ENCODE data around the gene SFI1.
"Not testable (repeated sequence)": the region's sequence is repeated elsewhere in the genome, so short reads cannot be mapped to it uniquely, and the experiment has no call there.

Gene SFI1

DNA sequence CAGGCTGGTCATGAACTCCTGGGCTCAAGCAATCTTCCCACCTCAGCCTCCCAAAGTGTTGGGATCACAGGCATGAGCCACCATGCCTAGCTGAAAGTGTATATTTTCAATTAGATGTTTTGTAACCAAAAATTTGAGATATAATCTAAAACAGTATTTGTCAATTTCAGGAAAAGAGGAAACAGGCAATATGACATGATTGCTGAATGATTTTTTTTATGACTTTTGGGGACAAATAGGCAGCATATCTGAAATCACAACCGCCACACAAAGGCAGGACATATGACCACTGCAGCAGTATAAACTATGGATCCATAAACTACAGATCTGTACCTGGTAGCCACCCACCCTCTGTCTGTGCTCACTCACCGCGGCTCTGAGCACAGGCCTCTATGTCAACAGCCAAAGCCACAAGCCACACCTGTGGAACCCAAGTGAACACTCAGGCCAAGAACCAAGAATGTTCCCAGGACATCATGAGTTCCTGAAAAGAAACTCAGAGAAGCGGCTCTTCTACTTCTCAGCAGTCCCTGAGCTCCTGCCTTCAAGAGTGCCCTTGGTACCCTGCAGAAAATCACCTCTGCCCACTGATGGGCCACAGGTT, 143.2 kb downstream of the SFI1 start:
- DNase-seq: no peak

DNA sequence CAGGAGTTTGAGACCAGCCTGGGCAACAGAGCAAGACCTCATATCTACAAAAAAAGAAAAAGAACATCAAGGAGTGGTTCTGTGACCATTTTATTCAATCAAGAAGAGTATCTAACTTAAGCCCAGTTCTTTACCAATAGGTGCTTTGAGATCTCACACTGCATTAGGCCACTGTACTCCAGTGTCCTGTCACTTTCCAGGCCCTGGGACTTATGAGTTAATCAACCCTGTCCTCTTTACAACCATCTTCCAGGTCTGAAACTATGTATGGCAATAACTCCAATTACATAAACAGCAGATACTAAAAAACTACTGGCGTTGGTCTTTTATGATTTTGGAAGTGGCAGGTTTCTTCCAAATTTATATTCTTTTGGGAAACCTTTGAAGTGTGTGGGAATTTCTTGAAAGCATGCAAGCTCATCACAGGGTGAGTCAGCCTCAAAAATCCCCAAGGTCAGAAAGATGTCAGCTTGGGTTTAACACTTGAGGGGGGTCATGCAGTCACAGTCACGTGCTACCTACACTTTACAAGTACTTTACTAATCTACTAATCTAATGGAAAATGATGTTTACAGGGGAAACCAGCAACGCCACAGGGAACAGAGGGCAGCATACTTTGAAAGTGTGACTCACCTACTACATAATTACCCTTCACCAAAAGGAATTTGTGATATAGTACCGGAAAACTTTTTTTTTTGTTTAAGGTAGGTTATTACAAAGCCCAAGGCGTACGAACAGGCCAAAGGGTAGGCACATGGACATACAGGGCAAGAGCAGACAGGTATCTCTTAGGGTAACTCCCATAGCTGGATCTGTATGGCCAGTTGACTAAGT, 150.1 kb downstream of the SFI1 start:
- DNase-seq: no peak

DNA sequence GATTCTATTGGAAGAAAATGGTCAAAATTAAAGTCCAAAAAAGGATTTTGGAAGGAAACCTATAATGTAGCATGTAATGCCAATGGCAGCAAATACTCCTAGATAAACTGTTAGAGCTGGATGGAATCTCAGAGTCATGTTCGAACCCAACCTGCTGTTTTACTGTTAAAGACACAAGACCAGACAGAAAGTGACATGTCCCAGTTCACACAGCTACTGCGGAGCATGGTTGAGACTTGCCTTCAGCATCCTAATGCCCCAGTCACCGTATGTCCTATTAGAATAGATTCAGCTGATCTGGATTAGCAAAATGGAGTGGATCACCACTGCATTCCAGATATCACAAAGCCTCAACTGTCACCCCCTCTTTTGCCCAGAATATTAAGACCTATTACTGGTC, 150.7 kb downstream of the SFI1 start:
- DNase-seq: no peak

DNA sequence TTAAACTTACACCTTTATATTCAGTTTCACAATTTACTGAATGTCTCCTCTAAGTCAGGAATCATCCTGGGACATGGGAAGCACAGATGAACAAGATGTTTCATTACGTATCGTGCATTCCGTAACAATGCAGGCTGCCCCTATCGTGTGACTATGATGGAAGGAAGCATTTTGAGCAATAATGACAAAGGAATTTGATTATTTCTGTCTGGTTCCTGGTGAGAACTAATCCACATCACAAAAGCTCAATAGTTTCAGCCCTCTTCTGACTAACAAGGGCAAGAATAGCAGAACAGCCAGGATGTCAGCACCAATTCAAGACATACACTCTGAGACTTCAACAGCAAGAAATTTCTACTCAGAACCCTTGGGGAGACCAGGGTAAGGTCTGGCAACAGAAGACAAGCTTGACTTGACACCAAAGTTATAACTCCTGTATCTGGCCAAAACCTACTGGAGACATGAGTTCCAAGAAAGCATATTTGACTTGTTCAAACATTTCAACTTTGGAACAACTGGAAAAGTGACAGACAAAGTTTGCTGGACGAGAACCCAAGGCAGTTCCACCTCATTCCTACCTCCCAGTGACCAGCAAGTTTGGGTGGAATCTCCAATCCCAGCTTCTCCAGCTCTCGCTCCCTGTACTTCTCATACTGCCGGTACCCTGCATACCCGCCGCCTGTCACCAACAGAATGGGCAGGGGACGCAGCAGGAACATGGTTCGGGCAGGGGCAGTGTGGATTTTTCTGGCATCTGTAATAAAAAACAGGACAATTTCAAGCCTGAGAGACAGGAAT, 151.4 kb downstream of the SFI1 start:
- no peak for DNase-seq

DNA sequence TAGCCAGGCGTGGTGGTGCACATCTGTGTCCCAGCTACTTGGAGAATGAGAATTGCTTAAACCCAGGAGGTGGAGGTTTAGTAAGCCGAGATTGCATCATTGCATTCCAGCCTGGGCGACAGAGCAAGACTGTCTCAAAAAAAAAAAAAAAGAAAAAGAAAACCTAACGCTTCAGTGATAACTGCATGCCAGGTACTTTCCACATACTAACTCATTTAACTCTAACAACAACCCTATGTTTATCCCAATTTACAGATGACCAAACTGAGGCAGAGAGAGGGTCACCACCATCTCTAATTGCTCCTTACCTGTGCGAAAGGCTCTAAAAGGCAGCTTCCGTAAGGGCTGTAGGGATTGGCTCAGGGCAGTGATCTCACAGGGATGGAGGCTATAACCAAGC, 154.1 kb downstream of the SFI1 start:
- no peak for DNase-seq

DNA sequence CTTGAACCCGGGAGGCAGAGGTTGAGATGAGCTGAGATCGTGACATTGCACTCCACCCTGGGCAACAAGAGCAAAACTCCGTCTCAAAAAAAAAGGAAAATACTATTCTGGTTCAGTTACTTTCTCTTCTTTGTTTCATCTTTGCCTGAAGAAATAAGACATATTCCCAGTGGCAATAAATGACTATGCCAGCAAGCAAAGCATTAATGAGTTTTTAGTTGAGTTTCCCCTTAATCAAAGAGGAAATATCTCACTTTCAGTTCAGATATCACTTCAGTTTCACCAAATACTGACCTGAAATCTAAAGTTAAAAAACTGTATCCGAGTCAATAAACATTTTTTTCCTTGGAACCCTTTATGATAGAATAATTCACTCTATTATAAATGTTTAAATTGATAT, 155.3 kb downstream of the SFI1 start:
- no peak for DNase-seq

DNA sequence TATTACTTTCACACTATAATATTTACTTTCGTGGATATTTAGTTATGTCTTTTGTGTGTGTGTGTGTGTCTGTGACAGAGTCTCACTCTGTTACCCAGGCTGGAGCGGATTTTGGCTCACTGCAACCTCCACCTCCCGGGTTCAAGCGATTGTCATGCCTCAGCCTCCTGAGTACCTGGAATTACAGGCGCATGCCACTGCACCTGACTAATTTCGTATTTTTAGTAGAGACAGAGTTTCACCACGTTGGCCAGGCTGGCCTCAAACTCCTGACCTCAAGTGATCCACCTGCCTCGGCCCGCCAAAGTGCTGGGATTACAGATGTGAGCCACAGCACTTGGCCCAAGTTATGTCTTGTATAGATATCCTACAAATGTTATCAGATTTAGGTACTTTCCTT, 155.8 kb downstream of the SFI1 start:
- no peak for DNase-seq

DNA sequence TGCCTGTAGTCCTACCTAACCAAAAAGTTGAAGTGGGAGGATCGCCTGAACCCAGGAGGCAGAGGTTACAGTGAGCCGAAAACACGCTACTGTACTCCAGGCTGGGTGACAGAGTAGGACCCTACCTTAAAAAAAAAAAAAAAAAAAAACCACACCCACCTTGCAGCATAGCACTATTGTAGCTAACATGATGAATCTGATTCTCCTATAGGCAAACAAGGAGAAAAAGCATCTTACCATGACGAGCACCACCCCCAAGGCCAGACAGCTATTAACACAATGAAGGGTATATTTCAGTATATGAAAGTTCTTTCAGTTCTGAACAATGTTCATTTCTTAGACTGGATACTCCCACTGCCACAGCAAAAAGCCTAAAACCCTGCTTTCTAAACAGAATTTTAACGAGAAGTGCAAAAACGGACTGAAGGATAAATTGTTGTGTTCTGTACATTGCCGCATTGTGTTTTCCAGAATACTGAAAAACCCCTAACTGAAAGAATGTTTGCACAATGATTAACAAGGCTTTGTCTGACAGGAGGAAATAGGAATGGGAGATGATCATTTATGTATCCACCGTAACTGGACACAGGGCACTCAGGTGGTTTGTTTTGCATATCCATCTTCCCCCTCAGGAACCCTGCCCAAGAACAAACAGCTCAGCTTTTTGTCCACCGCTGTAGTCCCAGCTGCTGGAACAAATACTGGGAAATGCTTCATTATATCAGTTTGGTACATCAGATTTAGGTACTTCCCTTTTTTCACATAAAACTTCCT, 156.8 kb downstream of the SFI1 start:
- no peak for DNase-seq

DNA sequence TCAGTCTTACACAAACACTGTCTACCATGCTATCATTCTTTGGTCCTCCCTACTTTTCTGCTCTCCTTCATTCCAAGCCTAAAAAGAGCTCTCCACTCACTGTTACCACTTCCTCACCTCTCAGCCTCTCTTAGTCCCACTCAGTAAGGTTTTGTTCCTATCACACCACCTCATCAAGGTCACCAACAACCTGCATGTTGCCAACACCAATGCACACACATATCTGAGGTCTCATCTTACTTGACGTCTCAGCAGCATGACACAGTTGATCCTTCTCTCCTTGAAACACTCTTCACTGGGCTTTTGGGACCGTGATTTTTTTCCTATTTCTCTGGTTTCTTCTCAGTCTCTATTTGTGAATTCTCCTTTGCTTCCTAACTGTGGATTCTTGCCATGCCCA, 157.6 kb downstream of the SFI1 start:
- no peak for DNase-seq

DNA sequence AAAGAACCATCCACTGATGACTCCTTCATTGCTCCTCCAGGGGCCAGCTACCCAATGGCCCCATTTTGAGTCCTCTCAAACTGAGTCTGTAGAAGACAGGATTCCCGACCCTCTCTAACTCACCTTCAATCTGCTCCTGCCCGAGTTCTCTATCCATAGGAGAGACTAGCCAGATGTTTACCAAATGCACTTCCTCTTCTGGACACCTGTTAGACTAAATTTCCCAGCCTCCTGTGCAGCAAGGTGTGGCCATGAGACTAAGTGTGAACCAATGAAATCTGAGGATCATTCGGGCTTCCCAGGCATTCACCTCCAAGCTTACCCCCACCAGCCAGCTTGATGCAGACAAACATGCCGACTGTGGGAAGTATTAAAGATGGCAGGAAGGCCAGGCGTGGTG, 158.1 kb downstream of the SFI1 start:
- DNase-seq: no peak

DNA sequence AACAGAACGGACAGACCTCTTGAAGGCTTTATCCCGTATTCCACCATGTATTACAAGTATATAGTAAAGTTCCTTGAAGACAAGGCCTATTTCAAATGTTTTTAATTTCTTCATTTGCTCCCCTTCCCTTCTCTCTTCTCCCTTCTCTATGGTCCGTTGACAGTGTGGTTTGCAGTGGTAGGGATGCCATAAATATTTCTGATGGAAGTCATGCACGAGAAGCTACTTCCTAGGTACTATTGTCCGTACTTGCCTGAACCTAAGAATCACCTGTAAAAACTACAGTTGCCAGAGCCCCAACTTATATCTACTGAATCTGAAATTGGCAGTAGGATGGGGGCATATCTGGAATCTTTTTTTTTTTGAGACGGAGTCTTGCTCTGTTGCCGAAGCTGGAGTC, 162.9 kb downstream of the SFI1 start:
- DNase-seq: no peak

DNA sequence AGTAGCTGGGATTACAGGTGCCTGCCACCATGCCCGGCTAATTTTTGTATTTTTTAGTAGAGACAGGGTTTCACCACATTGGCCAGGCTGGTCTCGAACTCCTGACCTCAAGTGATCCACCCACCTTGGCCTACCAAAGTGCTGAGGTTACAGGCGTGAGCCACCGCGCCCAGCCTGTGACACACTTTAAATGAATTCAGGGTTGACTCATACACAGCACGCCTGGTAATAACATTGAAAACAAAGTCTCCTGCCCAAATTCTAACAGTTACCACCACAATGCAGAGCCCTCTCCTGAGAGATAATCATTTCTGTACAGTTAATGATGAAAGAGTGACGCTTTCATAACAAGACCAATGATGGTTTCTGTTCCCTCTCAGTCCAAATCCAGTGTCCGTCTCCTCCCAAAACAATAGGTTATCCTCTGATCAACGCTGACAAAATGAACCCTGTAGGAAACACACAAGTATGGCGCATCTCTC, 164.6 kb downstream of the SFI1 start:
- DNase-seq: not testable (repeated sequence)

DNA sequence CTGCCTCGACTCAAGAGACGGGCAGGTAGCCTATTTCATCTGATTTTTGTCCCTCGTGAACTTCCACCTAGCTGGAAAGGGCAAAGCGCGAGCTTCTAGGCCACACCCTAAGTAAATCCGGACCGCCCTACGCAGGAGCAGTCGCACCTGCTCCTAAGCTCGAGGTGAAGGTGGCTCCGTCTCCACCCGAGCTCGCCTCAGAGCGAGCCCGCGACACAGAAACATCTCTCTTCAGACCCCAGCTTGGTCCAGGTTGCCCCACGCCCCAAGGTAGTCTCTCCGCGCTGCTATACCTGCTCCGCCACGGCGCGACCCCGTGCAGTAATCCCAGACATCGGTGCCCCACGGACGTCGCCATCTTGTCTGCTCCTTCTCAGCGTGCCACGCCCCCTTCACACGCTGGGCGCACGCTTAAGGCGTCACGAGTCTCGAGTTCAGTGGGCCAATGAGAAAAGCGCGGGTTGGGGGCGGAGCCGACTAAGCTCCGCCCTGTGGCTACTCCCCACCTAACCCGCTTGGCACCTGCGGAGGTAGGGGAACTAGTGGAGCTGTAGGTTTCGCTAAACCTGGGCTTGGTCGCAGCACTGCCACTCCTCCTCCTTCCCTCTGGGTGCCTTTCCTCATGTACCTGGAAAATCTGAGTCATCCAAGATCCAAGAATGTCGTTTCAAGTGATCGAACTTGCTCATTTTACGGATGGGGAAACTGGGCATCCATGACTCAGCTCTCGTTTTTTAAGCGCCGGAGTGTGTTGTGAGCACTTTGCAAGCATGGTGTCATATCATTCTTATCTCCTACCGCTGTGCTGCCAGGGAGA, 165.7 kb downstream of the SFI1 start, which contains the start of gene PISD:
PISD (minus strand) TSS at position 365 of the 817 bp plus-strand sequence; CDS start at position 358, 7 bp downstream.
- DNase-seq: peak; percentile 88

DNA sequence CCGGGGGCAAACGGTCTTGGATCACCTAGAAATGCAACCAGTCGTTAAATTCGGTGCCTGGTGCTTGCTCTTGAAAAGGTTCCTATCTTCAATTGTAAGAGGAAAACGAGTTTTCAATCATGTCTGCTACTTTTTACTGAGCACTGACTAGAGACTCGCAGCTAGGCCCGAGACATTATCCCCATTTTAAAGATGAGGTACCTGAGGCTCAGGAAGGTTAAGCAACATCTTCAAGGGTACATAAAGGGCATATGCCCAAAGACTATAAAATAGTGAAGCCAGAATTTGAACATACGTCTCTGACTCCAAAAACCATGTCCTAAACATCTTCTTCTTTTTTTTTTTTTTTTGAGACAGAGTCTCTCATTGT, 166.3 kb downstream of the SFI1 start:
- DNase-seq: peak; percentile 21
